PC-3 (cell line): ENCODE measurements around the gene SUMO2. TPM values are rescaled to one million over a fixed set of nuclear protein-coding genes. Genes with fewer than 3 reads are reported as not detected.

Experiments used
- ATAC-seq: fragments of 200-7000 bp; cut with Tn5 transposase; 2 replicates; pipeline ENCODE4 v1.9.1; 2020; ENCODE audit warnings: mild to moderate bottlenecking, moderate library complexity
- BruUV-seq: library from RNA; stranded (reverse); fragments of 400-500 nt; replicated peaks from 2 replicates; lab custom pipeline; 2021; lab: Mats Ljungman, UMichigan
- CTCF ChIA-PET: fragments of 300-600 bp; sonication (Branson Sonifier 250); formaldehyde crosslinking; loops from one replicate; lab custom pipeline; 2022; ENCODE audit warnings: antibody characterized with exemption; lab: Charles Lee
- POLR2A ChIA-PET: fragments of 300-600 bp; sonication (Branson Sonifier 250); formaldehyde crosslinking; loops from one replicate; lab custom pipeline; 2022; ENCODE audit warnings: antibody characterized with exemption; ENCODE audit not compliant: unreplicated experiment; lab: Charles Lee
- DNase-seq: peaks from one replicate; pipeline ENCODE4 v3.0.0-alpha.2; 2015
- H2AFZ ChIP-seq: fragments of 300-600 bp; sonication (generic); 2 replicates; pipeline ENCODE4 v1.6.0; 2016; ENCODE audit warnings: antibody characterized with exemption, low read length
- H3F3A ChIP-seq: fragments of 300-600 bp; sonication (generic); one replicate; pipeline ENCODE4 v1.6.0; 2017; ENCODE audit warnings: antibody characterized with exemption, low read length, control low read depth, mild to moderate bottlenecking; ENCODE audit not compliant: unreplicated experiment
- H3K27ac ChIP-seq: fragments of 300-600 bp; sonication (generic); 2 replicates; pipeline ENCODE4 v1.5.1; 2016; ENCODE audit warnings: mild to moderate bottlenecking, low read length
- H3K27me3 ChIP-seq: fragments of 300-600 bp; sonication (generic); 2 replicates; pipeline ENCODE4 v1.6.1; 2016; ENCODE audit warnings: low read length, mixed read lengths
- H3K36me3 ChIP-seq: fragments of 300-600 bp; sonication (generic); 2 replicates; pipeline ENCODE4 v1.6.1; 2016; ENCODE audit warnings: low read depth, mixed run types, low read length, mixed read lengths
- H3K4me1 ChIP-seq: fragments of 300-600 bp; sonication (generic); 2 replicates; pipeline ENCODE4 v1.5.1; 2016; ENCODE audit warnings: low read length; ENCODE audit not compliant: insufficient read depth
- H3K4me2 ChIP-seq: fragments of 300-600 bp; sonication (generic); 2 replicates; pipeline ENCODE4 v1.6.0; 2016; ENCODE audit warnings: low read length
- H3K4me3 ChIP-seq: fragments of 300-600 bp; sonication (generic); 2 replicates; pipeline ENCODE4 v1.5.1; 2016; ENCODE audit warnings: mild to moderate bottlenecking, low read length, mixed read lengths
- H3K79me2 ChIP-seq: fragments of 300-600 bp; sonication (generic); 2 replicates; pipeline ENCODE4 v1.6.1; 2017; ENCODE audit warnings: low read length, mixed read lengths
- H3K9ac ChIP-seq: fragments of 300-600 bp; sonication (generic); 2 replicates; pipeline ENCODE4 v1.6.0; 2016; ENCODE audit warnings: mild to moderate bottlenecking, low read length
- H3K9me2 ChIP-seq: fragments of 300-600 bp; sonication (generic); replicated peaks from 2 replicates; pipeline ENCODE4 v1.6.1; 2016; ENCODE audit warnings: mixed run types, low read length, mixed read lengths
- H3K9me3 ChIP-seq: fragments of 300-600 bp; sonication (generic); 2 replicates; pipeline ENCODE4 v1.6.1; 2016; ENCODE audit warnings: low read length, mixed read lengths
- H4K20me1 ChIP-seq: fragments of 300-600 bp; sonication (generic); 2 replicates; pipeline ENCODE4 v1.6.1; 2016; ENCODE audit warnings: low read length, mixed read lengths
- CTCF ChIP-seq: fragments of 300-600 bp; sonication (generic); conservative IDR thresholded peaks from 2 replicates; pipeline ENCODE4 v1.5.1; 2017; ENCODE audit warnings: antibody characterized with exemption, low read depth, mild to moderate bottlenecking, low read length
- EZH2 ChIP-seq: fragments of 300-600 bp; sonication (generic); IDR thresholded peaks from one replicate; pipeline ENCODE4 v1.6.1; 2017; ENCODE audit warnings: antibody characterized with exemption, mild to moderate bottlenecking, low read length; ENCODE audit not compliant: unreplicated experiment
- EZH2phosphoT487 ChIP-seq: fragments of 300-600 bp; sonication (generic); IDR thresholded peaks from 2 replicates; pipeline ENCODE4 v1.6.1; 2018; ENCODE audit warnings: mild to moderate bottlenecking, antibody characterized with exemption, low read length, borderline replicate concordance
- intact Hi-C: fragments of 100-400 bp; cut with micrococcal nuclease; formaldehyde crosslinking; loops from 2 replicates; pipeline ENCODE4 v1.9.0; 2023
- total RNA-seq: library from RNA; depleted of rRNA; stranded (reverse); fragments of >200 nt; gene quantifications from 2 replicates; pipeline ENCODE4 v1.2.3, GENCODE V29; 2014

The SUMO2 gene
- total RNA-seq, 1 experiment from 2014 or later: 282 TPM

- ChIA-PET POLR2A (no interaction called here), CTCF (no interaction called here)
- no peak for ATAC-seq
- no peaks in the 10 kb centered on the region for H3K9me3 ChIP-seq
- no peaks in the 10 kb centered on the region for H3F3A ChIP-seq
- H3K4me2 ChIP-seq: no peak overlapping the region
- no peak for DNase-seq
- no peaks in the 10 kb centered on the region for H3K4me1 ChIP-seq
- no peaks in the 10 kb centered on the region for H3K27me3 ChIP-seq
- H3K4me3 ChIP-seq: no peak overlapping the region
- H2AFZ ChIP-seq: no peak overlapping the region
- intact Hi-C loops: no loop called here
- H3K36me3 ChIP-seq: peaks cover 66% of the 10 kb centered on the region
- no peaks in the 10 kb centered on the region for H4K20me1 ChIP-seq
- no peaks in the 10 kb centered on the region for H3K79me2 ChIP-seq
- no TSS peak for BruUV-seq
- no peak for TF ChIP-seq EZH2phosphoT487
- TF ChIP-seq EZH2: no peak
- TF ChIP-seq CTCF: no peak
- H3K9ac ChIP-seq: no peak overlapping the region
- H3K9me2 ChIP-seq: no peaks in the 10 kb centered on the region
- H3K27ac ChIP-seq: no peak overlapping the region
Measured at GRCh38 chr17:75231071-75231470, 48.3 kb upstream of the SUMO2 start.

GRCh38 chr17:75228847-75229246 lies 46.1 kb upstream of the SUMO2 start:
- Histone ChIP-seq H3K9me2 (no peaks in the 10 kb centered on the region), H3K4me3 (no peak overlapping the region), H2AFZ (no peak overlapping the region), H3K4me2 (no peak overlapping the region), H3K27me3 (no peaks in the 10 kb centered on the region), H3K27ac (no peak overlapping the region), H3F3A (no peaks in the 10 kb centered on the region), H4K20me1 (no peaks in the 10 kb centered on the region), H3K9me3 (no peaks in the 10 kb centered on the region), H3K36me3 (peaks cover 68% of the 10 kb centered on the region), H3K4me1 (no peaks in the 10 kb centered on the region), H3K79me2 (no peaks in the 10 kb centered on the region), H3K9ac (no peak overlapping the region)
- intact Hi-C loops: no loop called here
- TF ChIP-seq CTCF (no peak), EZH2phosphoT487 (no peak), EZH2 (no peak)
- ATAC-seq: no peak
- BruUV-seq: no TSS peak
- ChIA-PET POLR2A (no interaction called here), CTCF (no interaction called here)
- DNase-seq: no peak

GRCh38 chr17:75228305-75228704 lies 45.5 kb upstream of the SUMO2 start:
- H3K36me3 ChIP-seq: peaks cover 71% of the 10 kb centered on the region
- intact Hi-C loops: no loop called here
- no peak overlapping the region for H2AFZ ChIP-seq
- ATAC-seq (no peak), DNase-seq (no peak)
- TSS peak; percentile 7 for BruUV-seq
- H3F3A ChIP-seq: no peaks in the 10 kb centered on the region
- no peaks in the 10 kb centered on the region for H3K9me3 ChIP-seq
- no peaks in the 10 kb centered on the region for H3K27me3 ChIP-seq
- ChIA-PET POLR2A (no interaction called here), CTCF (no interaction called here)
- TF ChIP-seq EZH2: no peak
- no peak for TF ChIP-seq CTCF
- no peak for TF ChIP-seq EZH2phosphoT487
- H3K4me2 ChIP-seq: no peak overlapping the region
- H3K79me2 ChIP-seq: no peaks in the 10 kb centered on the region
- H4K20me1 ChIP-seq: no peaks in the 10 kb centered on the region
- no peak overlapping the region for H3K4me3 ChIP-seq
- no peaks in the 10 kb centered on the region for H3K9me2 ChIP-seq
- H3K4me1 ChIP-seq: no peaks in the 10 kb centered on the region
- no peak overlapping the region for H3K9ac ChIP-seq
- no peak overlapping the region for H3K27ac ChIP-seq
